HG03139 (cell line): ENCODE data around the gene DNAH17.

Experiments
- ATAC-seq: cut with Tn5 transposase; IDR thresholded peaks from one replicate; pipeline ENCODE4 v1.9.1; 2021; ENCODE audit not compliant: unreplicated experiment

DNAH17 gene

GRCh38 chr17:78607038-78607437 lies 29.8 kb upstream of the DNAH17 start:
- ATAC-seq: no peak

- ATAC-seq: no peak
Observed at GRCh38 chr17:78605886-78606285, 28.7 kb upstream of the DNAH17 start.

DNA sequence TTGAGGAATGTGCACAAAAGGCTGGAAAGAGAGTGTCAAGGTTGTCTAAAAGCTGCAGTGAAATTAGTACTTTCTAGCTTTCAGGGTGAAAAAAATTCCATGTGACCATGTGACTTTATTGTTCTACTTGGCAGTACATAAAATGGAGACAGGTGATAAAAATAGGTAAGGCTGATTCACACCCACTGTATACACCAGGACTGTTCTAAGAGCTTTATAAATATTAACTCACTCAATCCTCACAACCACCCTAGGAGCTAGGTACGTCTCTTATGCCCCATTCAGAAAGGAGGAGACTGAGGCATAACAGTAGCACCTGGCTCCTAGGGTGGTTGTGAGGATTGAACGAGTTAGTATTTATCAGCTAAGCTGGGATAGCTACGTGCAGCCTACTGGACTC lies 28.2 kb upstream of the DNAH17 start:
- ATAC-seq: no peak

DNA sequence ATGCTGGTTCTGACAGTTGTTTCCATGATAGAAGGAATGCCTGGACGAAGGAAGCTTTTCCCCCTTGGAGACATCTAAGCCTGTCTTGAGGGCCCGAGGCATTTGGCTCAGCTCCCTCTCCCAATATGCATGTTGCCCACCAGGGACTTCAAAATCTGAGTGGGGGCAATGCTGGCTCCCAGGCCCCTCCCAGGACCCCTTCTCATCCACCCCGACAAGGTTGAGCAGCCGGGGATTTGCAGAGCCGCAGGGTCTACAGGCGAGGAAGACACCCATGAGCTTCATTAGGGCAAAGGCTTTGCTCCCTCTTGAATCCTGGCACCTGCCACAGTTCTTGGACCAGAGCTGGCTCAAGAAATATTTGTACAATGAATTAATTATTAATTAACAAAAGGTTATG lies 25.1 kb upstream of the DNAH17 start:
- ATAC-seq: no peak

DNA sequence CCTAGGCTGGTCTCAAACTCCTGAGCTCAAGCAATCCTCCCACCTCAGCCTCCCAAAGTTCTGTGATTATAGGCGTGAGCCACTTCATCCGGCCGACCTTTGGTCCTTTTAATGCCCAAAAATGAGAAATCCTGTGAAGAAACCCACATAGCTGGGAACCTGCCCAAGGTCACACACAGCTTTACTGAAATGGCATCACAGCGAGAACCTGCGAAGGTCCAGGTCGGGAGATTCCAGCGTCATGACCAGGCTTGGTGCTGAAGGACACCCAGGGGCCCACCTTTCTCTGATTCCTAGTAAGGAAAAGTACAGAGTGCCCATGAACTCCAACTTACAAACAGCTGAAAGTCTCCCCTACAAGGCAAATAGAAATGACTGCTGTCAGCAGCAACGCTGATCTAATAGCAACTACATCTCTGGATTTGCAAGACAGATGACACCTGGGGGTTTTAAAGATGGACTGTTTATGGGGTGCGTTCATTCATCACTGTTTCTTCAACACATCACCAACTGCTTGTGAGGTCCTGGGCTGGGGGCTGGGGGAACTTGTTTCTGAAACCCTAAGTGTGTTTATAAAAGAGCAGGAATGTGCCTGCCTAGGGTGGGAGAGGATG lies 24.5 kb upstream of the DNAH17 start:
- ATAC-seq: no peak

GRCh38 chr17:78600181-78600721 lies 23.1 kb upstream of the DNAH17 start:
- no peak for ATAC-seq

DNA sequence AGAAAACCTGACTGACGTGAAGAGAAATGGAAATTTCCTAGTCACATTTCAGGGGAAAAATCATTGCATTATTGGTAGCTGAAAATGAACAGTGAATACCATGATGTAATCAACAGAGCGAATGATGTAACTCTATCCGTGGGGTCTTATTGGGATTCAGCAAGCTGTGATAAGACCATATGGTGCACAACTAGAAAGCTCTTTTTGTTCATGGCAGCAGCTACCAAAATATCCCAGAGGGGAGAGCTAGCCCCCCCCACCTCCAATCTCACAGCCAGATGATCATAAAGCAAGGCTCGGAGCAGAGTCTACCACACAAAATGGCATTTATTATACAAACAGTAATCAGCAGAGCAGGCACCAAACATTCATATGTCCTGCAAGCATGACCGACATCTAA lies 22.2 kb upstream of the DNAH17 start:
- ATAC-seq: no peak

DNA sequence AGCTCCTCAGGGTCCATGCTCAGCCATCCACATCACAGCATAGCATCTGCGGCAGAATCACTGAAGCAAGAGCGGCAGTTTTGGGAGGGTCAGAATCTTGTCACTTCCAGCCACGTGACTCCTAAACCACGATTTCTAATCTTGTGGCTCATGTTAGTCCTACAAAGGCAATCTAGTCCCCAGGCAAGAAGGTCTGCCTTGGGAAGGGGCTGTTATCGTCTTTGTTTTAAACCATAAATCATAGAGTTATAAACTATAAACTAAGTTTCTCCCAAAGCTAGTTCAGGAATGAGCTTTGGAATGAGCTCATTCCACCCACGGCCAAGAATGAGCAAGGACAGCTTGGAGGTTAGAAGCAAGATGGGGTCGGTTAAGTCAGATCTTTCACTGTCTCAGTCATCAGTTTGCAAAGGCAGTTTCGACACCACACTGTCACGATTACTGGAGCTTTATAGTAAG lies 20.8 kb upstream of the DNAH17 start:
- ATAC-seq: no peak

DNA sequence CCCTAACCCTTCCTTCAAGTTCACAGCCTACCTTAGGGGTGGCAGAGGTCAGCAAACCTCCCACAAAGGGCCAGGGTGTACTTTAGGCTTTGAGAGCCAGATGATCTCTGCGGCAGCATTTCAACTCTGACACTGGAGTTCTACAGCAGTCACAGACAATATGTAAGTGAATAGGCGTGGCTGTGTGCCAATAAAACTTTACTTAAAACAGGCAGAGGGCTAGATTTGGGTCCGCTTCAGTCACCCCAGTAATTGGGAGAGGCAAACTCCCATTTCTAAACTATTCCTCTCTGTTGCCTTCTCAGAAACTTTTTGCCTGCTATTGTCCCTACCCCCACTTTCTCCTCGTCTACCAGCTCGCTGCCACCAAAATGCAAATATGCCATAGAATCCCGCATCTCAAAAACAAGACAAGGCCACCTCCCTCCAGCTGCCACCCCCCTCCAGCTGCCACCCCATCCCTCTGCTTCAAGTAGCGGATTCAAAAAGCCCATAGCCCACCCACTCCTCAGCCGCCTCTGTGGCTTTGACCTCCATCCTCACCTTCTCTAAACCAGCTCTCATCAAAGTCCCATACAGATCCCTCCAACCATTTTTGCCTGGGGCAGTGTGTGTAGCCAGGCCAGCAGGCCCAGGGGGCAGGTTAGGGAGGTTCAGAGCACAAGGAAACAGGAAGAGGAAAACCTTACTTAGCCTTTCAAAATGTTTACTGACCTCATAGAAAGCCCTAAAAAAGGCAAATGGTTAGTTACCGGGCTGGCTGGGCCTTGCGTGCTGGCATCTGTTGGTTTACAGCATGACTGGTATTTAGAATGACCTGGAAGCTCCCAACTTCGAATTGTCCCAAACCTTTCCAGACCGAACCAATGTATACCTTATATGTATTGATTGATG lies 19.9 kb upstream of the DNAH17 start:
- no peak for ATAC-seq

DNA sequence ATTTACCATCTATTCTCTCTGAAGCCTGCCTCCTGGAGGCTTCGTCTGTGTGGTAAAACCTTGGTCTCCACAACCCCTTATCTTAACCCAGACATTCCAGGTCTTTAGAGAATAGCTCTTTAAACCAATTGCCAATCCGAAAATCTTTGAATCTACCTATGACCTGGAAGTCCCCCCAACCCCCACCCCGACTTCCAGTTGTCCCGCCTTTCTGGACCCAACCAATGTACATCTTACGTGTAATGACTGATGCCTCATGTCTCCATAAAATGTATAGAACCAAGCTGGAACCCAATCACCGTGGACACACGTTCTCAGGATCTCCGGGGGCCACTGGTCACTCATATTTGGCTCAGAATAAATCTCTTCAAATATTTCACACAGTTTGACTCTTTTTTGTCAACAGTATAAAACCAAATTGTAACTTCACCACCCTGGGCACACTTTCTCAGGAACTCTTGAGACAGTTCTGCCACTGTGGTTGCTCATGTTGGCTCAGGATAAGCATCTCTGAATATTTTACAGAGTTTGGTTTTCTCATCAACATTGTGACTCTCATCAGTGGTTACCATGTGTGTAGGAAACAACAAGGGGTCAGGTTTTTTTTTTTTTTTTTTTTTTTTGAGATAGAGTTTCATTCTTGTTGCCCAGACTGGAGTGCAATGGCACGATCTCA lies 18.1 kb upstream of the DNAH17 start:
- ATAC-seq: no peak

GRCh38 chr17:78592991-78593329 lies 15.8 kb upstream of the DNAH17 start:
- ATAC-seq: no peak

GRCh38 chr17:78591263-78591671 lies 14.1 kb upstream of the DNAH17 start:
- ATAC-seq: no peak

- ATAC-seq: no peak
Observed at GRCh38 chr17:78589885-78590284, 12.7 kb upstream of the DNAH17 start.

DNA sequence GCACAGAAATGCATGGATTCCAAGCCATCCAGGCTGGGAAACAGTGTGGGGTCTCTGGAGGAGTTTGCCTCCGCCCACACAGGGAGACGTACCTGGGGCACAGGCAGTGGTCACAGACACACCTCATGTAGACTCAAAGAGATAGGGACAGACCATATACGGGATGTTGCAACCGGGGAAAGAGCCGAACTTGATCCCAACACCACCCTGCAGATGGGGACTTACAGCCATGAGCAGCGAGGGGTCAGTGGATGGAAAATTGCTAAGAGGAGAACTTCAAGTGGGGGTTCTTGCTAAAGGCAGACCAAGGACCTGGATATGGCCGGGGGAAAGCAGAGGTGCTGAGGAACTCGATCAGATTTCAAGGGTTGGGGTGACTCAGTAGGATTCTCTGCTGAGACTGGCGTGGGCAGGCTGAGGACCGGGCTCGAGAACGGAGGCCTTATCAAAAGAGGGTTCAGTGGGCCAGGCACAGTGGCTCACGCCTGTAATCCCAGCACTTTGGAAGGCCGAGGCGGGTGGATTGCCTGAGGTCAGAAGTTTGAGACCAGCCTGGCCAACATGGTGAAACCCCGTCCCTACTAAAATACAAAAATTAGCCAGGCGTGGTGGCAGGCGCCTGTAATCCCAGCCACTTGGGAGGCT lies 12.0 kb upstream of the DNAH17 start:
- no peak for ATAC-seq

DNA sequence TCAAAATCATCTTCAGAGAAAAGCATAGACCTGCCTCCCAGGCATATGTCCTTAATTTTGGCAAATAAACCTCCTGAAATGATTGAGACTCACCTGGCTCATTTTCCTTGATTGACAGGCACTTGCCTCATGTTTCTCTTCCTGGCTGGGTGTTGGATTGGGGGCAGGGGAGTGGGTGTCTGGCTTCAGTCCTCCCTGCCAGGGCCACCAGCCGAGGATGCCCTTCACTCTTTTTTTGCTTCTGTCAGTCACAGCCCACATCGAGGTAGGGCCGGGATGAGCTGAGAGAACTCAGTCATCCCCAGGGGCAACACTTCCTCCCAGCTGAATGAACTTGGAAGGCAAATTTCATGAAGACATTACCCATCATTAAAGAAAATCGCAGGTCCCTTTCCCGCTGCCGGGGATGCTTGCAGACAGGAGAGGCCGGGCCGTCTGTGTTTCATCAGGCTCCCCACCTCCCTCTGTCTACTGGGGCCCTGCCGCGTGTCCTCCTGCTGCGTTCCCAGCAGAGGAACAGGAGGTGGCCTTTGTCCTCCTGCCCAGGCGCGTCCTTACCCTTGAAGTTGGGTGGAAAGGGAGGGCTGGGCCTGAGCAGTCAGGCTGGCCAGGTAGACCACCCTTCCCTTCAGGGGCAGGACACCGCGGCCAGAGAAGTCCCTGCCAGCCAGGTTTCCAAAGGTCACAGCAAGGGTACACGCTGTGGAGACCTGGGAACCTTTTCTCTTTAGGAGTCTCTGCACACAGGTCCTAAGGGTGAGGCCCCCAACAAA lies 11.2 kb upstream of the DNAH17 start:
- ATAC-seq: no peak

DNA sequence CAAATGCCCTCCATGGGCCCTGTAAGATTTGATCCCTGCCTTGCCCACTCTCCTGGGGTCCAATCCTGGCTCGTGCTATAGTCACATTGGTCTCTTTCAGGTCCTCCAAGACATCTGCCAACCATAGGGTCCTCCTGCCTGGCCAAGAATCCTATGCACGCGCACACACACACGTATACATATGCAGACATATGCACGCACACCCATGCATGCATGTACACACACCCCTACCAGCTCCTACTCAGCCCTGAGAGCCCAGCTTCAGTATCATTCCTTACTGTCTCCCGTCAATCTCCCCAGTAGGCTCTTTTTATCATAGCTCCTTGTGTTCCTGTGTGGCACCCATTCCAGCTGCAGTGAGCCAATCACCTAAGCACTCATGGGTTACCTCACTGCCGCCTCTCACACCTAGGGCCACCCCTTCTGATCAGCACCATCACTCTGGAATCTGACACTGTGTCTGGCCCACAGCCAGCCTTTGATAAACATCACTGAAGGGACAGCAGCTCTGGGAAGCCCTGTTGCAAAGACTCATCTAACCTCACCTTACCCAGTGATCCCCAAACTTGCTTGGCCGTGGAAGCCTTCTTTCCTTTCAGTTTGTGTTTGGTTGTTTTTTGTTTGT lies 7.9 kb upstream of the DNAH17 start:
- ATAC-seq: no peak

- no peak for ATAC-seq
Observed at GRCh38 chr17:78583091-78583490, 5.9 kb upstream of the DNAH17 start.

- no peak for ATAC-seq
Observed at GRCh38 chr17:78581304-78581703, 4.1 kb upstream of the DNAH17 start.

GRCh38 chr17:78580277-78580804 lies 3.1 kb upstream of the DNAH17 start:
- ATAC-seq: no peak
